CD4-positive, CD25-positive, alpha-beta regulatory T cell (primary cell): ENCODE results near the gene NGFR. TPM values are rescaled to one million over a fixed set of nuclear protein-coding genes. Genes with fewer than 3 reads are reported as not detected.

Experiments used
- ATAC-seq, 2 donors: fragments of 150-1000 bp; cut with Tn5 transposase; one replicate each; pipeline ENCODE4 v1.10.0; 2021; ENCODE audit warnings: low read depth in 2 of 2, moderate number of reproducible peaks in 2 of 2, moderate library complexity in 1 of 2
- DNase-seq, 3 donors: peaks; one replicate each; pipeline versions ENCODE4 v3.0.0 to v3.0.0-alpha.2; 2012 to 2022; ENCODE audit warnings: mixed read lengths in 1 of 3
- H3K27ac ChIP-seq: one replicate; pipeline ENCODE4 v1.7.0; 2013; ENCODE audit warnings: mild to moderate bottlenecking, low read length; ENCODE audit not compliant: insufficient read depth, poor library complexity, severe bottlenecking
- H3K27me3 ChIP-seq: one replicate; pipeline ENCODE4 v1.7.0; 2013; ENCODE audit warnings: low read length; ENCODE audit not compliant: control insufficient read depth, insufficient read depth
- H3K36me3 ChIP-seq: one replicate; pipeline ENCODE4 v1.7.0; 2013; ENCODE audit warnings: mild to moderate bottlenecking, low read length, moderate library complexity; ENCODE audit not compliant: control insufficient read depth, insufficient read depth
- H3K4me1 ChIP-seq: 2 replicates; pipeline ENCODE4 v1.7.0; 2013; ENCODE audit warnings: mild to moderate bottlenecking, low read length; ENCODE audit not compliant: insufficient read depth, control insufficient read depth, poor library complexity, severe bottlenecking
- H3K4me3 ChIP-seq: one replicate; pipeline ENCODE4 v1.7.0; 2013; ENCODE audit warnings: low read depth, mild to moderate bottlenecking, low read length, moderate library complexity
- H3K9me3 ChIP-seq, 2 experiments: 1 replicate in 1 of 2; 2 replicates in 1 of 2; pipeline ENCODE4 v1.7.0; 2013; ENCODE audit warnings: low read length in 2 of 2, mild to moderate bottlenecking in 1 of 2, moderate library complexity in 1 of 2; ENCODE audit not compliant: control insufficient read depth in 2 of 2
- H3K27ac Mint-ChIP-seq, 3 donors: one replicate each; pipeline ENCODE4 v1.8.0; 2020 to 2022; ENCODE audit warnings: mild to moderate bottlenecking in 3 of 3, mixed read lengths in 3 of 3, moderate library complexity in 2 of 3
- H3K27me3 Mint-ChIP-seq: one replicate; pipeline ENCODE4 v1.8.0; 2022; ENCODE audit warnings: mild to moderate bottlenecking, mixed read lengths
- H3K36me3 Mint-ChIP-seq: one replicate; pipeline ENCODE4 v1.8.0; 2020; ENCODE audit warnings: mixed read lengths
- H3K4me1 Mint-ChIP-seq, 4 donors: one replicate each; pipeline ENCODE4 v1.8.0; 2020 to 2022; ENCODE audit warnings: mixed read lengths in 4 of 4, mild to moderate bottlenecking in 1 of 4
- H3K4me3 Mint-ChIP-seq, 4 donors: one replicate each; pipeline ENCODE4 v1.8.0; 2020 to 2022; ENCODE audit warnings: mild to moderate bottlenecking in 4 of 4, mixed read lengths in 4 of 4, moderate library complexity in 3 of 4
- H3K9me3 Mint-ChIP-seq, 7 donors: one replicate each; pipeline ENCODE4 v1.8.0; 2020 to 2022; ENCODE audit warnings: mixed read lengths in 7 of 7, mild to moderate bottlenecking in 3 of 7, moderate library complexity in 2 of 7
- polyA plus RNA-seq, 4 donors: library from polyadenylated mRNA; unstranded; fragments of 300-500 nt; fragmentation: Illumina TruSeq; gene quantifications; one replicate each; pipeline ENCODE4 v1.2.3, GENCODE V29; 2021
- total RNA-seq: library from RNA; stranded (reverse); gene quantifications from one replicate; pipeline ENCODE4 v1.2.3, GENCODE V29; 2022

NGFR gene
- total and polyA plus RNA-seq, 5 donors from 2014 or later, result 0.32 TPM; not detected in 4

- DNase-seq, result no peak
- Histone ChIP-seq H3K9me3 (no peaks in the 10 kb centered on the region), H3K4me1 (peaks cover 3% of the 10 kb centered on the region), H3K36me3 (no peaks in the 10 kb centered on the region), H3K4me3 (no peak overlapping the region), H3K27ac (no peak overlapping the region), H3K27me3 (no peaks in the 10 kb centered on the region)
- ATAC-seq, result no peak
- no peaks in the 10 kb centered on the region for H3K36me3 Mint-ChIP-seq
- no peaks in the 10 kb centered on the region for H3K9me3 Mint-ChIP-seq
- H3K4me3 Mint-ChIP-seq, result no peak overlapping the region
- no peak overlapping the region for H3K27ac Mint-ChIP-seq
- H3K4me1 Mint-ChIP-seq, result peaks cover 0 to 11% (median under 1%) of the 10 kb centered on the region in 4 donors
- no peaks in the 10 kb centered on the region for H3K27me3 Mint-ChIP-seq
Measured at GRCh38 chr17:49525831-49526741, 31.0 kb downstream of the NGFR start.

DNA sequence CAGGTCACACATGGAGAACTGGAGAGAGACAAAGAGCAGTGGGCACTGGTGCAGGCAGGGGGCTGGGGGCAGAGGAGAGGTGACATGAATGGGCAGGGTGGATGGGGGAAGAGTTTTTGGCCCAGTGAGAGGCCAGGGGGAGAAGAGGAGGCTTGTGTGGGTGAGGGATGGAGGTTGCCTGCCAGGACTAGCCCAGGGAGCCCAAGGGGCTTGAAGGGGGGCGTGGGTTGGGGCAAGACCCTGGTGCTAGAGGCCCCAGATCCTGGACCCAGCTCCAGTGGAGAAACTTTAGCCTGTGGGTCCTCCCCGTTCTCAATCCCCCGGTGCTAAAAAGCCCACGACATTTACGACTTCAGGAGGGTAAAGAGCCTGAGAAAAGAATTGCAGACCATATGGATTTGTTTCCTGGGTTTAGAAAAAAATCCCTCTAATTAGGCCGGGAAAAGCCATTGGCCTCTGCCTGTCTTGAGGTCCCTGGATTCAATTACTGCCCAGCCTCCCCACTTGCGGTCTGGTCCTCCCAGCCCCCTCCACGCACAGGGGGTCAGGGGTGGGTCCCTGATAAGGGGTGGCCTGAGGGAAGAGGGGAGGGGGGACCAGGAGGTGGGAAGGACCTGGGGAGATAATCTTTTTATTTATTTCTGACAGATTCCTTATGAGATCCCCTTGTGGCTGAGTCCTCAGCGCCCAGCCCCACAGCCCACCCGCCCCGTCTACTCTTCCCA, 33.0 kb downstream of the NGFR start:
- Histone ChIP-seq H3K4me3 (no peak overlapping the region), H3K36me3 (no peaks in the 10 kb centered on the region), H3K27me3 (peaks cover 4% of the 10 kb centered on the region), H3K4me1 (peaks cover 3% of the 10 kb centered on the region), H3K27ac (no peak overlapping the region), H3K9me3 (no peaks in the 10 kb centered on the region)
- Mint-ChIP-seq H3K9me3 (no peaks in the 10 kb centered on the region), H3K36me3 (no peaks in the 10 kb centered on the region), H3K27me3 (peaks cover 15% of the 10 kb centered on the region), H3K27ac (no peak overlapping the region), H3K4me3 (no peak overlapping the region), H3K4me1 (peaks cover 0 to 10% (median 0%) of the 10 kb centered on the region in 4 donors)
- no peak for DNase-seq
- ATAC-seq, result no peak

DNA sequence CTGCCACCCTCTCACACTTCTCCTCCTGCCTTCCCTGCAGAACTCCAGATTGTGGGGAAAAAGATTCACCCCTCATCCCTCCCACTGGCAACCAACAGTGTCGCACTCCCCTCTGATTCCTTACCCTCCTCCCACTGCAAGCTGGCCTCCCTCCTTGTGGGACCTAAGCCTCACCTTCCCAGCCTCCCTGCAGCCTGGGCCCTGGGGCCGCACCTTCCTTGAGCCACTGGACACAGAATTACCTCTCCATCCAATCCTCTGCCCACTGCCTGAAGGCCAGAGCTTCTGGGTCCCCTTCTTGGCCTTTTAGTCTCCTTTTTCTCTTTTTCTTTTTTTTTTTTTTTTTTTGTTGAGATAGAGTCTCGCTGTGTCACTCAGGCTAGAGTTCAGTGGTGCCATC, 33.9 kb downstream of the NGFR start:
- Histone ChIP-seq H3K27ac (no peak overlapping the region), H3K9me3 (no peaks in the 10 kb centered on the region), H3K36me3 (no peaks in the 10 kb centered on the region), H3K4me1 (peaks cover 1% of the 10 kb centered on the region), H3K4me3 (no peak overlapping the region), H3K27me3 (peaks cover 4% of the 10 kb centered on the region)
- no peaks in the 10 kb centered on the region for H3K36me3 Mint-ChIP-seq
- no peaks in the 10 kb centered on the region for H3K9me3 Mint-ChIP-seq
- DNase-seq, result no peak
- peaks cover 0 to 3% (median 0%) of the 10 kb centered on the region in 4 donors for H3K4me1 Mint-ChIP-seq
- ATAC-seq, result no peak
- H3K27me3 Mint-ChIP-seq, result peaks cover 24% of the 10 kb centered on the region
- H3K27ac Mint-ChIP-seq, result no peak overlapping the region
- no peak overlapping the region for H3K4me3 Mint-ChIP-seq

DNA sequence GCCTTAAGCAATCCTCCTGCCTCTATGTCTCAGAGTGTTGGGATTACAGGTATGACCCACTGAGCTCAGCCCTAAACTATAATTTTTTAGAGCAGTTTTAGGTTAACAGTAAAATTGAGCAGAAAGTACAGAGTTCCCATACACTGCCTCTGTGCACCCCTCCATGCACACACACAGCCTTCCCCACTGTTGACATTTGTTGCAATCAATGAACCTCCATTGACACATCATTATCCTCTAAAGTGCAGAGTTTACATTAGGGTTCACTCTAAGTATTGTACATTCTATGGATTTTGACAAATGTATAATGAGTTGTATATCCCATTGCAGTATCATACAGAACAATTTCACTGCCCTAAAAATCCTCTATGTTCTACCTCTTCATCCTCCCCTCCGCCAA, 35.0 kb downstream of the NGFR start:
- Histone ChIP-seq H3K36me3 (no peaks in the 10 kb centered on the region), H3K27ac (no peak overlapping the region), H3K27me3 (peaks cover 4% of the 10 kb centered on the region), H3K4me3 (no peak overlapping the region), H3K4me1 (no peaks in the 10 kb centered on the region), H3K9me3 (no peaks in the 10 kb centered on the region)
- H3K4me1 Mint-ChIP-seq, result peaks cover 0 to 3% (median 0%) of the 10 kb centered on the region in 4 donors
- H3K36me3 Mint-ChIP-seq, result no peaks in the 10 kb centered on the region
- no peak overlapping the region for H3K4me3 Mint-ChIP-seq
- H3K27ac Mint-ChIP-seq, result no peak overlapping the region
- DNase-seq, result no peak
- ATAC-seq, result no peak
- peaks cover 30% of the 10 kb centered on the region for H3K27me3 Mint-ChIP-seq
- no peaks in the 10 kb centered on the region for H3K9me3 Mint-ChIP-seq

DNA sequence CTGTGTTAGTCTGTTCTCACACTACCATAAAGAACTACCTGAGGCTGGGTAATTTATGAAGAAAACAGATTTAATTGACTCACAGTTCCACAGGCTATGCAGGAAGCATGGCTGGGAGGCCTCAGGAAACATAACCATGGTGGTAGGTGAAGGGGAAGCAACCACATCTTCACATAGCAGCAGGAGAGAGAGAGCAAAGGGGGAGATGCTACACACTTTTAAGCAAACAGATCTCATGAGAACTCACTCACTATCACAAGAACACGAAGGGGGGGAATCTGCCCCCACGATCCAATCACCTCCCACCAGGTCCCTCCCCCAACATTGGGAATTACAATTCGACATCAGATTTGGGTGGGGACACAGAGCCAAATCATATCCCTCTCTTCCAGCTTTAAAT, 48.8 kb downstream of the NGFR start:
- Histone ChIP-seq H3K9me3 (peaks cover 0 to 4% of the 10 kb centered on the region in 2 experiments), H3K27me3 (peaks cover 4% of the 10 kb centered on the region), H3K36me3 (no peaks in the 10 kb centered on the region), H3K27ac (no peak overlapping the region), H3K4me3 (no peak overlapping the region), H3K4me1 (no peaks in the 10 kb centered on the region)
- ATAC-seq (no peak), DNase-seq (no peak)
- peaks cover 19% of the 10 kb centered on the region for H3K27me3 Mint-ChIP-seq
- H3K9me3 Mint-ChIP-seq, result peaks cover 0 to 9% (median 5%) of the 10 kb centered on the region in 7 donors
- H3K4me1 Mint-ChIP-seq, result no peaks in the 10 kb centered on the region
- no peaks in the 10 kb centered on the region for H3K36me3 Mint-ChIP-seq
- H3K4me3 Mint-ChIP-seq, result no peak overlapping the region
- H3K27ac Mint-ChIP-seq, result no peak overlapping the region

GRCh38 chr17:49545007-49545660, 50.0 kb downstream of the NGFR start:
- Histone ChIP-seq H3K9me3 (peaks cover 0 to 4% of the 10 kb centered on the region in 2 experiments), H3K36me3 (no peaks in the 10 kb centered on the region), H3K4me1 (no peaks in the 10 kb centered on the region), H3K4me3 (no peak overlapping the region), H3K27ac (no peak overlapping the region), H3K27me3 (peaks cover 4% of the 10 kb centered on the region)
- Mint-ChIP-seq H3K27me3 (peaks cover 14% of the 10 kb centered on the region), H3K9me3 (peaks cover 0 to 9% (median 5%) of the 10 kb centered on the region in 7 donors), H3K4me3 (no peak overlapping the region), H3K36me3 (no peaks in the 10 kb centered on the region), H3K4me1 (no peaks in the 10 kb centered on the region), H3K27ac (no peak overlapping the region)
- no peak for ATAC-seq
- no peak for DNase-seq

- peaks cover 4% of the 10 kb centered on the region for H3K27me3 ChIP-seq
- H3K27ac ChIP-seq, result no peak overlapping the region
- H3K36me3 ChIP-seq, result no peaks in the 10 kb centered on the region
- no peak for ATAC-seq
- H3K9me3 ChIP-seq, result peaks cover 0 to 3% of the 10 kb centered on the region in 2 experiments
- H3K4me1 ChIP-seq, result no peaks in the 10 kb centered on the region
- Mint-ChIP-seq H3K4me1 (no peaks in the 10 kb centered on the region), H3K4me3 (no peak overlapping the region), H3K36me3 (no peaks in the 10 kb centered on the region), H3K27me3 (peaks cover 9% of the 10 kb centered on the region), H3K9me3 (peaks cover 0 to 9% (median 5%) of the 10 kb centered on the region in 7 donors), H3K27ac (no peak overlapping the region)
- no peak for DNase-seq
- H3K4me3 ChIP-seq, result no peak overlapping the region
Measured at GRCh38 chr17:49545806-49546545, 50.9 kb downstream of the NGFR start.
